IPS-NIHi11 (cell line): Measurements from ENCODE around the gene EPO.
"Not testable (repeated sequence)": the region's sequence is repeated elsewhere in the genome, so short reads cannot be mapped to it uniquely, and the experiment has no call there.

ENCODE experiments used
- DNase-seq: peaks from one replicate; pipeline ENCODE4 v3.0.0; 2012; ENCODE audit warnings: mixed read lengths, low spot score

EPO gene

GRCh38 chr7:100736671-100737070, 16.4 kb downstream of the EPO start:
- DNase-seq = peak; percentile 34

- no peak for DNase-seq
Measured at GRCh38 chr7:100739934-100740333, 19.7 kb downstream of the EPO start.

- DNase-seq = no peak
Measured at GRCh38 chr7:100744605-100745004, 24.3 kb downstream of the EPO start.

GRCh38 chr7:100745184-100745583, 24.9 kb downstream of the EPO start:
- peak; percentile 52 for DNase-seq

- no peak for DNase-seq
Measured at GRCh38 chr7:100752994-100753393, 32.7 kb downstream of the EPO start.

- no peak for DNase-seq
Measured at GRCh38 chr7:100753750-100754149, 33.5 kb downstream of the EPO start.

GRCh38 chr7:100759357-100760171, 39.3 kb downstream of the EPO start:
- DNase-seq = no peak

GRCh38 chr7:100762841-100763240, 42.6 kb downstream of the EPO start:
- not testable (repeated sequence) for DNase-seq

GRCh38 chr7:100763556-100764140, 43.4 kb downstream of the EPO start:
- no peak for DNase-seq

- DNase-seq = no peak
Measured at GRCh38 chr7:100764841-100765240, 44.6 kb downstream of the EPO start.

- DNase-seq = no peak
Measured at GRCh38 chr7:100765250-100765649, 45.0 kb downstream of the EPO start.

GRCh38 chr7:100768784-100769183, 48.5 kb downstream of the EPO start:
- no peak for DNase-seq
